Naive thymus-derived CD4-positive, alpha-beta T cell (primary cell): ENCODE measurements around the gene COL2A1. TPM values are rescaled to one million over a fixed set of nuclear protein-coding genes. Genes with fewer than 3 reads are reported as not detected.

ENCODE experiments used
- ATAC-seq: fragments of 150-1000 bp; cut with Tn5 transposase; 2 replicates; pipeline ENCODE4 v1.10.0; 2021; ENCODE audit warnings: mild to moderate bottlenecking, moderate library complexity
- CTCF ChIA-PET: fragments of 350-600 bp; sonication (Branson Sonifier 250); formaldehyde crosslinking; loops from one replicate; lab custom pipeline; 2021; ENCODE audit warnings: antibody characterized with exemption; lab: Charles Lee
- POLR2A ChIA-PET: fragments of 350-600 bp; sonication (Branson Sonifier 250); formaldehyde crosslinking; loops from one replicate; lab custom pipeline; 2021; ENCODE audit warnings: antibody characterized with exemption, inconsistent platforms; lab: Charles Lee
- DNase-seq, 9 donors: peaks; one replicate each; pipeline versions ENCODE4 v3.0.0 to v3.0.0-alpha.2; 2020 to 2022; ENCODE audit warnings: mixed read lengths in 1 of 9
- H3K27ac ChIP-seq: one replicate; pipeline ENCODE4 v1.7.0; 2013; ENCODE audit warnings: mild to moderate bottlenecking, low read depth, low read length, moderate library complexity
- H3K27me3 ChIP-seq, 2 donors: one replicate each; pipeline ENCODE4 v1.7.0; 2013; ENCODE audit warnings: low read length in 2 of 2, mild to moderate bottlenecking in 2 of 2, moderate library complexity in 2 of 2; ENCODE audit not compliant: control insufficient read depth in 2 of 2, insufficient read depth in 2 of 2
- H3K36me3 ChIP-seq, 3 experiments: 1 replicate in 2 of 3; 2 replicates in 1 of 3; pipeline ENCODE4 v1.7.0; 2013; ENCODE audit warnings: low read length in 3 of 3, mild to moderate bottlenecking in 3 of 3, moderate library complexity in 1 of 3; ENCODE audit not compliant: insufficient read depth in 3 of 3, control insufficient read depth in 2 of 3
- H3K4me1 ChIP-seq, 2 donors: one replicate each; pipeline ENCODE4 v1.7.0; 2013; ENCODE audit warnings: low read length in 2 of 2, mild to moderate bottlenecking in 2 of 2, moderate library complexity in 1 of 2; ENCODE audit not compliant: control insufficient read depth in 2 of 2, insufficient read depth in 2 of 2
- H3K4me3 ChIP-seq: 2 replicates; pipeline ENCODE4 v1.7.0; 2013; ENCODE audit warnings: mild to moderate bottlenecking, low read length
- H3K9me3 ChIP-seq, 3 experiments: 1 replicate in 2 of 3; 2 replicates in 1 of 3; pipeline ENCODE4 v1.7.0; 2013; ENCODE audit warnings: low read length in 3 of 3; ENCODE audit not compliant: control insufficient read depth in 2 of 3
- H3K27ac Mint-ChIP-seq, 9 donors: one replicate each; pipeline ENCODE4 v1.8.0; 2020 to 2022; ENCODE audit warnings: mixed read lengths in 9 of 9, mild to moderate bottlenecking in 8 of 9, moderate library complexity in 5 of 9, inconsistent platforms in 2 of 9
- H3K27me3 Mint-ChIP-seq, 5 donors: one replicate each; pipeline ENCODE4 v1.8.0; 2021 to 2022; ENCODE audit warnings: mixed read lengths in 5 of 5, mild to moderate bottlenecking in 1 of 5
- H3K36me3 Mint-ChIP-seq, 5 donors: one replicate each; pipeline ENCODE4 v1.8.0; 2020 to 2022; ENCODE audit warnings: mixed read lengths in 5 of 5, mild to moderate bottlenecking in 3 of 5, inconsistent platforms in 1 of 5
- H3K4me1 Mint-ChIP-seq, 7 donors: one replicate each; pipeline ENCODE4 v1.8.0; 2020 to 2022; ENCODE audit warnings: mixed read lengths in 7 of 7, mild to moderate bottlenecking in 3 of 7, inconsistent platforms in 1 of 7
- H3K4me3 Mint-ChIP-seq, 10 donors: one replicate each; pipeline ENCODE4 v1.8.0; 2020 to 2022; ENCODE audit warnings: mild to moderate bottlenecking in 10 of 10, mixed read lengths in 10 of 10, moderate library complexity in 6 of 10, inconsistent platforms in 2 of 10
- H3K9me3 Mint-ChIP-seq, 11 donors: one replicate each; pipeline ENCODE4 v1.8.0; 2020 to 2022; ENCODE audit warnings: mixed read lengths in 11 of 11, mild to moderate bottlenecking in 4 of 11, inconsistent platforms in 1 of 11, moderate library complexity in 1 of 11
- intact Hi-C, 2 donors: fragments of 100-400 bp; cut with micrococcal nuclease; formaldehyde crosslinking; loops; one replicate each; pipeline ENCODE4 v1.15.1; 2023
- polyA plus RNA-seq, 2 donors: library from polyadenylated mRNA; unstranded; fragments of 300-500 nt; fragmentation: Illumina TruSeq; gene quantifications; one replicate each; pipeline ENCODE4 v1.2.3, GENCODE V29; 2021
- total RNA-seq, 6 experiments: library from RNA in 5 of 6; stranded (reverse) in 5 of 6; gene quantifications; 1 replicate in 5 of 6; 2 replicates in 1 of 6; pipeline ENCODE4 v1.2.3 and lab custom pipeline; 2021 to 2026

Gene COL2A1
- total and polyA plus RNA-seq, 7 experiments from 2014 or later = not detected

DNA sequence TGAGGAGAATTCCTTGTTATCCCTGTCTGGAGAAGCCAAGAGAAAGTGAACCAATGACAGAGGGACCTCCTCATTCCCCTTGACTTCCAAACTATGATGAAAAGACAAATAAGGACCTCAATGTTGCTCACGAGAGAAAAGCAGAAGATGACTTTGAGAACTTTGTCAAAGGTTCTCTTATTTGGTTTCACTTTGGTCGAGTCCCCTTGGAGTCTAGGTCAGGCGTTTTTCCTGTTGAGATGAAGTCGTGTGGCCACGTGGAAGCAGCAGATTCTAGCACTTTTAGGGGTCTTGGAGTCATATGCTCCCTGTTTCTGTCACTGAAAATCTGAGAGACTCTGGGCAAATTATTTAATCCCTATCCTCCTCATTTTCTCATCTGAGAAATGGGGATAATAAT, 33.8 kb upstream of the COL2A1 start:
- Histone ChIP-seq H3K27me3 (no peaks in the 10 kb centered on the region), H3K4me3 (no peak overlapping the region), H3K4me1 (no peaks in the 10 kb centered on the region), H3K27ac (no peak overlapping the region), H3K36me3 (no peaks in the 10 kb centered on the region), H3K9me3 (no peaks in the 10 kb centered on the region)
- Mint-ChIP-seq H3K27ac (no peak overlapping the region), H3K4me3 (peak overlapping the region in 1 of 10 donors; percentile 45), H3K4me1 (peaks cover 0 to 13% (median 8%) of the 10 kb centered on the region in 7 donors), H3K36me3 (no peaks in the 10 kb centered on the region), H3K9me3 (no peaks in the 10 kb centered on the region), H3K27me3 (no peaks in the 10 kb centered on the region)
- CTCF ChIA-PET = no interaction called here
- ATAC-seq (no peak), DNase-seq (no peak)
- POLR2A ChIA-PET = no interaction called here
- intact Hi-C loops = no loop called here

DNA sequence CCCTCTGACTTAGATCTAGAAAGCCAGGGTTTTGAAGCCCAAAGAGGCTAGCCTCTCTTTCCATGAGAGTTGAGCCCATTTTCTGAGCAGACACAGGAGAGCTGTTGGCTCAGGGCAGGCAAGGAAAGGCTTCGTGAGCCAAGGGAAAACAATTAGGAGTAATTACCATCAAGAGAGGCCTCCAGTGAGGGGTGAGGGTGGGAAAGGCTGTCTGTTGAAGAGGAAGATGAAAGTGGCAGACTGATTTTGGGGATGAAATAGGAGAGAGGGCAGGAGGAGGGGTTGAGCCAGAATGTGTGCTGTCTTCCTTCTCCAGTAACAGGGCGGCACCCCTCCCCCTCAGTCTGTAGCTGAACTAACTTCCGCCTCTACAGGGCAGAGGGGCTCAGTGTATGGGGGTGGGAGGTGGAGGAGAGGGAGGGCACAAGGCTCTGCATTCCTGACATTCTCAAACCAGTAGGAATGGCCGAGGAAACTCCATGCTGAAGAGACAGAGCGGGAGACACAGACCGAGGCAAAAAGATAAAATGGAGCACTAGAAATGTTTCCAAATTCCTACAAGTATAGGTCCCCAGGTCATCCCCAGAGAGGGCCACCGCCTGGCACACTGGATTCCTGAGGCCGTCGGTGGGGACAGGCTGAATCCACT, 33.1 kb upstream of the COL2A1 start:
- H3K27me3 Mint-ChIP-seq = no peaks in the 10 kb centered on the region
- peak overlapping the region in 1 of 9 donors; percentile 63 for H3K27ac Mint-ChIP-seq
- ChIA-PET POLR2A (no interaction called here), CTCF (no interaction called here)
- H3K9me3 Mint-ChIP-seq = no peaks in the 10 kb centered on the region
- H3K36me3 ChIP-seq = no peaks in the 10 kb centered on the region
- H3K9me3 ChIP-seq = no peaks in the 10 kb centered on the region
- no peak for ATAC-seq
- no peaks in the 10 kb centered on the region for H3K27me3 ChIP-seq
- H3K4me3 Mint-ChIP-seq = peak overlapping the region in 1 of 10 donors; percentile 45
- no peaks in the 10 kb centered on the region for H3K4me1 ChIP-seq
- H3K4me3 ChIP-seq = no peak overlapping the region
- DNase-seq = no peak
- H3K4me1 Mint-ChIP-seq = peaks cover 0 to 13% (median 8%) of the 10 kb centered on the region in 7 donors
- no peaks in the 10 kb centered on the region for H3K36me3 Mint-ChIP-seq
- intact Hi-C loops = no loop called here
- H3K27ac ChIP-seq = no peak overlapping the region

DNA sequence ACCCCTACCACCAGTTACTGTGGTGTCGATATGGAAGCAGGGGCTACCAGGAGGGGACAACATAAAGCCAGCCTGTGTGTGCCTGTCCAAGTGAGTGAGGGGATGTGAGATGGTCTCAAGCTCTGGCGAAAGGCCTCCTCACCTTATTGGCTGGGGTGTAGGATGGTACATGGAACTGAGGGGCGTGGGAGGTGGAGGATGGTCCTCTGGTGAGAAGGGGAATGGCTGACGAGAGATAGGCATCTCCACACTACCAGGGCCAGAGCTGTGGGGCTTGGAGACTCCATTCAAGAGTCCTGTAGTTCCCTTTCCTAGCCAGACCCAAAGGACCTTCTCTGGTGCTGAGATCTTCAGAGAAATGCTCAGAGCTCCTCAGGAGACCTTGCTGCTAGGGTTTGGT, 32.5 kb upstream of the COL2A1 start:
- Mint-ChIP-seq H3K4me1 (peaks cover 0 to 13% (median 8%) of the 10 kb centered on the region in 7 donors), H3K36me3 (no peaks in the 10 kb centered on the region), H3K4me3 (no peak overlapping the region), H3K9me3 (no peaks in the 10 kb centered on the region), H3K27me3 (no peaks in the 10 kb centered on the region), H3K27ac (peak overlapping the region in 1 of 9 donors; percentile 39)
- intact Hi-C loops = no loop called here
- Histone ChIP-seq H3K27me3 (no peaks in the 10 kb centered on the region), H3K36me3 (no peaks in the 10 kb centered on the region), H3K27ac (no peak overlapping the region), H3K9me3 (no peaks in the 10 kb centered on the region), H3K4me1 (no peaks in the 10 kb centered on the region), H3K4me3 (no peak overlapping the region)
- DNase-seq = no peak
- no peak for ATAC-seq
- ChIA-PET CTCF (no interaction called here), POLR2A (no interaction called here)

DNA sequence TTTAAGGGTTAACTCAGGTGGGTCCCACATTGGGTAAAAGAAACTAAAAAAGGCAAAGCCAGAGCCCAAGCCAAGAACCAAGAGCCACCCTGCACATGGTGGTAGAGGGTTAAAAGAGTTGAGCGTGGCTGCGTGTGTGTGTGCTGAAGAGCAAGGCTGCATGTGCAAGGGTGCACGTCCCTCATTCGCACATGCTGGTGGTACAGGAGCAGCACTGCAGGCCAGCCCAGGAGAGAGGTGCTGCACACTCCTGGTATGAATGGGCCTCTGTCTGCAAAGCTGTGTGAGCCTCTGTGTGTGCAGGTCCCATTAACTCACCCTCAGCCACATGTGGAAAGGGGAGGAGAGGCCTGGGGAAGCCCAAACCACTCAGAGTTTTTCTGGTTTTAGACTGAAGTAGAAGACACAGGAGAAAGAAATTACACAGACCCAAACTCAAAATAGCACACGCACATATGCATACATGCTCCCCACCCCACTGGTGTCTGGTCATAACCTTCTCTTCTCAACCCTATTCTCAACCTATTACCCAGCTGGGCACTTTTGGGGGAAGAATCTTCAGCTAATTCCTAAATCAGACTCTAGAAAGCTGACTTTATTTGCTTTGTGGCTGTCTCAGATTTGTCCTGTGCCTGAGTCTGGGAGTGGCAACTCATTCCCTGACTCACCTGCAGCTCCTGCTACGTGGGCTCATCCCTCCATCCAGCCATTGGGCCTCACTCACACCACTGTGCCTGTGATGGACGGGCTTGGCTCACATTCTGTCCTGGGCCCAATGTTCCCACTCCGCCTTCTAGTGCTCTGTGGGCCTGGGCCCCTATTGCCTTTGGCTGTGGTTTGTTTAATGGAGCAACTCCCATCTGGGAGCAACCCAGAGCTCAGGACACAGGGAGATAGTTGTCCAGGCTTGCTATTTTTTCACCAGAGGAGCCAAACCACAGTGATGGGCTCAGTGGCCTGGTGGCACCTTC, 30.8 kb upstream of the COL2A1 start:
- CTCF ChIA-PET = no interaction called here
- Mint-ChIP-seq H3K4me1 (peaks cover 0 to 13% (median 8%) of the 10 kb centered on the region in 7 donors), H3K27ac (no peak overlapping the region)

DNA sequence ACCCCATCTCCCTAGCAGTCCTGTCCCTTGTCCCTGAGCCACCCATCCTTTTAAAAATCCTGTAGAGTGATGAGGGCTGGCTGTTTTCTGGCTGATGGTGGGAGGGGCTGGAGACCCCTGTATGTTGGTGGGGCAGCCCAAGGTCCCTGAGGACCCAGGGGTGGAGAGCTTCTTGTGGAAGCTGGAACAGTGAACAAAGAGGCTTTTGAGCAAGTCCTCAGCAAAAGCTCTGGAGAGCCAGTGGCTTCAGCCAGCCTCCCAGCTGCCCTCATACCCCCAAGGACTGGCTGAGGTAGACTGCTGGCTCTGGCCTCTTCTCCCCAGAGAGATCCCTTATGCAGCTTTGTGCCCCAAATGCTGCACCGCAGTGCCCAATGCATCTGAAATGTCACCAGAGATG, 29.2 kb upstream of the COL2A1 start:
- DNase-seq (no peak), ATAC-seq (no peak)
- Histone ChIP-seq H3K4me1 (no peaks in the 10 kb centered on the region), H3K36me3 (no peaks in the 10 kb centered on the region), H3K4me3 (no peak overlapping the region), H3K9me3 (no peaks in the 10 kb centered on the region), H3K27ac (no peak overlapping the region), H3K27me3 (no peaks in the 10 kb centered on the region)
- H3K4me1 Mint-ChIP-seq = peaks cover 0 to 13% (median 8%) of the 10 kb centered on the region in 7 donors
- H3K27ac Mint-ChIP-seq = no peak overlapping the region
- ChIA-PET POLR2A (no interaction called here), CTCF (no interaction called here)
- no peaks in the 10 kb centered on the region for H3K9me3 Mint-ChIP-seq
- no peak overlapping the region for H3K4me3 Mint-ChIP-seq
- intact Hi-C loops = no loop called here
- no peaks in the 10 kb centered on the region for H3K36me3 Mint-ChIP-seq
- peaks cover 0 to 6% (median 0%) of the 10 kb centered on the region in 5 donors for H3K27me3 Mint-ChIP-seq

More for the DNA sequence above, 30.8 kb upstream of the COL2A1 start:
- Histone ChIP-seq H3K27ac (no peak overlapping the region), H3K36me3 (no peaks in the 10 kb centered on the region), H3K4me3 (no peak overlapping the region), H3K9me3 (no peaks in the 10 kb centered on the region), H3K4me1 (no peaks in the 10 kb centered on the region), H3K27me3 (no peaks in the 10 kb centered on the region)
- DNase-seq (no peak), ATAC-seq (no peak)
- Mint-ChIP-seq H3K9me3 (no peaks in the 10 kb centered on the region), H3K27me3 (no peaks in the 10 kb centered on the region), H3K36me3 (no peaks in the 10 kb centered on the region), H3K4me3 (no peak overlapping the region)
- POLR2A ChIA-PET = no interaction called here
- intact Hi-C loops = no loop called here

DNA sequence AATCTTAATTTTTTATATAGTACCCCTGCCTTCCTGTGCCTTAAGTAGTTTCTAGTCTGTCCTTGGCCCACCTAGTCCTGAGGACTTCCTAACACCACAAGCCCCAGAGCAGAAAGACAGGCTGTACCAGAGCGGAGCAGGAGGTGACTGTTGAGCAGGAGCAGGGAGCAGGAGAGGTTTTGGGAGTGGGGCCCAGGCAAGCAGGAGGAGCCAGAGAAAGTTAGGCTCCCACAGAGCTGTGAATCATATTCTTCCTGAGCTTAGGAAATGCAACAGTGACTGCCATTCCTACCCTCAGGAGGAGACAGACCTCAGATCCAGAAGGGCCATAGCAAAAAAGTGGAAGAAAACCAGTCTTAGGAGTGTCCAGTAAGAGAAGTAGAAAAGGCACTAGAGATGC, 28.3 kb upstream of the COL2A1 start:
- no peak for DNase-seq
- peaks cover 0 to 6% (median 5%) of the 10 kb centered on the region in 7 donors for H3K4me1 Mint-ChIP-seq
- no peak overlapping the region for H3K4me3 Mint-ChIP-seq
- H3K27ac ChIP-seq = no peak overlapping the region
- no peaks in the 10 kb centered on the region for H3K36me3 ChIP-seq
- H3K27me3 Mint-ChIP-seq = peaks cover 0 to 6% (median 3%) of the 10 kb centered on the region in 5 donors
- intact Hi-C loops = no loop called here
- CTCF ChIA-PET = interaction anchor here (0.6 kb wide), 1 partner anchor 122 kb away, joined by 3 read pairs; no protein-coding TSS in a partner anchor
- POLR2A ChIA-PET = no interaction called here
- H3K27me3 ChIP-seq = no peaks in the 10 kb centered on the region
- H3K9me3 ChIP-seq = no peaks in the 10 kb centered on the region
- no peaks in the 10 kb centered on the region for H3K36me3 Mint-ChIP-seq
- H3K4me1 ChIP-seq = no peaks in the 10 kb centered on the region
- H3K4me3 ChIP-seq = no peak overlapping the region
- no peak for ATAC-seq
- no peaks in the 10 kb centered on the region for H3K9me3 Mint-ChIP-seq
- H3K27ac Mint-ChIP-seq = no peak overlapping the region
